ENCODE measurements around the gene TMEM174.
"Not testable (repeated sequence)": the region's sequence is repeated elsewhere in the genome, so short reads cannot be mapped to it uniquely, and the experiment has no call there.

DNA sequence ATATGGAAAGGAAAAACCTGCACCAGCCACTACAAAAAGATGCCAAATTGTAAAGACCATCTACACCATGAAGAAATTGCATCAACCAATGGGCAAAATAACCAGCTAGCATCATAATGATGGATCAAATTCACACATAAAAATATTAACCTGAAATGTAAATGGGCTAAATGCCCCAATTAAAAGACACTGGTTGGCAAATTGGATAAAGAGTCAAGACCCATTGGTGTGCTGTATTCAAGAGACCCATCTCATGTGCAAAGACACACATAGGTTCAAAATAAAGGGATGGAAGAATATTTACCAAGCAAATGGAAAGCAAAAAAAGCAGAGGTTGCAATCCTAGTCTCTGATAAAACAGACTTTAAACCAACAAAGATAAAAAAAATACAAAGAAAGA, 36.1 kb downstream of the TMEM174 start:
- TF ChIP-seq YY1 (IDR thresholded peaks at IDR 0.05; ENCODE audit: insufficient read depth, insufficient read length); ZNF274 (IDR thresholded peaks at IDR 0.05; ENCODE audit: low read depth, low read length); SUZ12 (IDR thresholded peaks at IDR 0.05; ENCODE audit: extremely low read depth, insufficient read depth, insufficient read length): not testable (repeated sequence)
